Raji (cell line): ENCODE measurements around the gene BTN2A1.

ENCODE experiments used
- POLR2A ChIP-seq: IDR thresholded peaks from 2 replicates; pipeline ENCODE4 v1.6.1; 2011; ENCODE audit warnings: low read depth, low read length, control low read depth; ENCODE audit not compliant: insufficient read depth

BTN2A1 gene

DNA sequence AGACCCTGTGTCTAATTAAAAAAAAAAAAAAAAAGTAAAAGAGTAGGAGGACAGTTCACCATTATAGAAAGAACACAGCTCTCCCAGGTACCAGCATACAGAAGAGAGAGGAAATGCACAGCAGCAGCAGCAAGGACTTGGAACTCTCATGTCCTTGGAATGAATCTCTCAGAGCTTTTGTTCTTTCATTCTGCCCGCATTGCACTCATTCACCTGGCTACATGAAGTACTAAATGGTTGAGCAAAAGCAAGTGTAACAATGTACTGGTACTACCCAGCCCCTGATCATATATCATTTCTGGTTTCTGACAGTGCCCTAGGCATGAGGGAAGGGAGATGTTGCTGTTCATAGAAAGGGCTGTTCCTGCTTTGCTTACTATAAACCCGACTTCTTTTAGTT, 29.5 kb upstream of the BTN2A1 start:
- TF ChIP-seq POLR2A, result no peak

DNA sequence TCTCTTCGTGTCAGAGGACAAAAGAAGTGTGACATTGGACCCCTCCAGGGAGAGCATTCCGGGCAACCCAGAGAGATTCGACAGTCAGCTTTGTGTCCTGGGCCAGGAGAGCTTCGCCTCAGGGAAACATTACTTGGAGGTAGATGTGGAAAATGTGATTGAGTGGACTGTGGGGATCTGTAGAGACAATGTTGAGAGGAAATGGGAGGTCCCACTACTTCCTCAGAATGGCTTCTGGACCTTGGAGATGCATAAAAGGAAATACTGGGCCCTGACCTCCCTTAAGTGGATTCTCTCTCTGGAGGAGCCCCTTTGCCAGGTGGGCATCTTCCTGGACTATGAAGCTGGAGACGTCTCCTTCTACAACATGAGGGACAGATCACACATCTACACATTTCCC, 27.0 kb upstream of the BTN2A1 start:
- TF ChIP-seq POLR2A, result no peak

DNA sequence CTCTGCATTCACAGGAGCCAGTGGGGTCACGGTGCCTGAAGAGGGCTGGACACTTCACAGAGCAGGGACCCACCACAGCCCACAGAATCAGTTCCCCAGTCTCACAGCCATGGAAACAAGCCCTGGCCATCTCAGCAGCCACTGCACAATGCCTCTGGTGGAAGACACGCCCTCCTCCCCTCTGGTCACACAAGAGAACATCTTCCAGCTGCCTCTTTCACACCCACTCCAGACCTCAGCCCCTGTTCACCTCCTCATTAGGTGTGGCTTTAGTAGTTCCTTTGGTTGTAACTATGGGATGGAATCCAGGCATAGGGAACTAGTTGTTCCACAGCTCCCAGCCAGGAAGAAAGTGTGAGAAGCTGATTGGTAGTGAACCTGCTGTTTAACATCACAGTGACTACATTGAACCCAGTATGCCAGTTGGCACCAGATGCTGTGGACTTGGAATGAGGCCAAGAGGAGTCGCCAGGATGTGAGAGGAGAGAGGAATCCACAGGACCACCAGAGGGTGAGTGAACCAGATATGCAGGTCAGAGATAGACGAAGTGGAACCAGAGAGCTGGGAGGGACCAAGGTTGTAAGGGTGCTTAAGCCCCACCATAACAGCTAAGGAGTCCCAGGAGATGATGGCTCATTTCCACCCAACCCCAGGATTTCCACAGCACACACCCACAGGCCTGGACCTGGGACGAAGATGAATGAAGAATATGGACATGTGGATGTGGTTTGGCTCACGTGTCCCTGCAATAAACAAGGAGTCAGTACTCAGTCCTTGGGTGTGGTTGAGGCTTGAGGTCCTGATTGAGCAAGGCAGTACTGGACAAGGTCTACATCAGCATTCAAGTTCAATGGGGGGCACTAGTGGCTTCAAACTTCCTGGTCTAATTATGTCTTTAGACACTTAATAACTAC, 26.2 kb upstream of the BTN2A1 start:
- TF ChIP-seq POLR2A, result no peak

DNA sequence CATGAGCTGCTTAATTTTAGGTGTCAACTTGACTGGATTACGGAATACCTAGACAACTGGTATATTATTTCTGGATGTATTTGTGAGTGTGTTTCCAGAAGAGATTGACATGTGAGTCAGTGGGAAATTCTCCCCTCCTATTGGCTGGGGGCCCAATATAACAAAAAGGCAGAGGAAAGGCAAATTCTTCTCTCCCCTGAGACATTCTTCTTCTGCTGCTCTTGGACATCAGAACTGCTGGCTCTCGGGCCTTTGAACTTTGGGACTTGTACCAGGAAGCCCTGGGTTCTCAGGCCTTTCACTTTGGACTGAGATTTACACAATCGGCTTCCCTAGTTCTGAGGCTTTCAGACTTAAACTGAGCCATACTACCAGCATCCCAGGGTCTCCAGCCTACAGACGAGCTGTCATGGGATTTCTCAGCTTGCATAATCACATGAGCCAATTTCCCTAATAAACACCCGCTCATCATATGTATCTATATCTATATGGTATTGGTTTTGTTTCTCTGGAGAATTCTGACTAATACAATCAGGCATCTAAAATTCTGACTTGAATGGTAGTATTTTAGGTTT, 25.0 kb upstream of the BTN2A1 start:
- TF ChIP-seq POLR2A, result no peak

DNA sequence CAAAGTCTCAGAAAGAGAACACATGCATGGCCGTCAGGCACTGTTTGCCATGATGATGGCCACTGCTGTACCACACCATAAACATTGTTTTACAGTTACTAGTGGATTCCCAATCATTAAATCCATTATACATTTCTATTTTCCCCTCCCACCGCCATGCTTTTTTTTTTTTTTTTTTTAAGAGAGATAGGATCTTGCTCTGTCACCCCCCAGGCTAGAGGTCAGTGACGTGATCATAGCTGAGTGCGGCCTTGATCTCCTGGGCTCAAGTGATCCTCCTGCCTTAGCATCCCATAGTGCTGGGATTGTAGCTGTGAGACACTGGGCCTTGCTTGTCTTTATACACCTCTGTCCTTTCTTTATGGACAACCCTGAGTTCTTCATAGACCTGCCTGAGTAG, 21.7 kb upstream of the BTN2A1 start:
- no peak for TF ChIP-seq POLR2A

DNA sequence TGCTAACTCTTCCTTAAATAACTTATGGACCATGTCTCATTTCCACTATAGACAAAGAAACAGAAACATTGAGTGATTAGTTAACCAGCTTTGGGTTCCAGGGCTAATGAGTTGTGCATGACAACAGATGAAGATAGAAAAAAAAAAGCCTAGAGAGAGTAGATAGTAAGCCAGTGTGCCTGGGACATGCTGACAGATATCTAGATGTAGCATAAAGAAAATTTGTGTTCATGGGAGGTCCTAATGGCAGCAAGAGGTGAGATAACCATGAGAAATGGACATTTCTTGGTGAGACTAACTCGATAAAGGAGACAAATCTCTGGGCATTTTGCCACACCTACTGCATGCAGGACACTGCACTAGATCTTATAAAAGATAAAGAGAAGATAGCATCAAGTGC, 20.2 kb upstream of the BTN2A1 start:
- TF ChIP-seq POLR2A, result no peak

DNA sequence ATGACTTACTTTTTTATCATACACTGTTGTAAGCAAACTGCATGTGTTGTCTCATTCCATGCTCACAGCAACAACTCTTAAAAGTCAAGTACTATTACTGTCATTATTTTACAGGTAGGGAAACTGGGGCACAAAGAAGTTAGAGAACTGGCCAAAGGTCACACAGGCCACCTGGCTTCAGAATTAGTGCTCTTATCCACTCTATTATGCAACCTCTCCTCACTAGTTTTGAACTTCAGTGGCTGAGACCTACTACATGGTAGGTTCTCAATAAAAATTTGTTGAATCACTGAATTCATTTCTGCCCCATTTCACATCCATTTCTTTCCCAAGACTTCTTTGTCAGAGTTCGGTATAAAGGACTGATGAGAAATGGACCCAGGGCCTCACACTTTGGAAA, 19.8 kb upstream of the BTN2A1 start:
- no peak for TF ChIP-seq POLR2A

DNA sequence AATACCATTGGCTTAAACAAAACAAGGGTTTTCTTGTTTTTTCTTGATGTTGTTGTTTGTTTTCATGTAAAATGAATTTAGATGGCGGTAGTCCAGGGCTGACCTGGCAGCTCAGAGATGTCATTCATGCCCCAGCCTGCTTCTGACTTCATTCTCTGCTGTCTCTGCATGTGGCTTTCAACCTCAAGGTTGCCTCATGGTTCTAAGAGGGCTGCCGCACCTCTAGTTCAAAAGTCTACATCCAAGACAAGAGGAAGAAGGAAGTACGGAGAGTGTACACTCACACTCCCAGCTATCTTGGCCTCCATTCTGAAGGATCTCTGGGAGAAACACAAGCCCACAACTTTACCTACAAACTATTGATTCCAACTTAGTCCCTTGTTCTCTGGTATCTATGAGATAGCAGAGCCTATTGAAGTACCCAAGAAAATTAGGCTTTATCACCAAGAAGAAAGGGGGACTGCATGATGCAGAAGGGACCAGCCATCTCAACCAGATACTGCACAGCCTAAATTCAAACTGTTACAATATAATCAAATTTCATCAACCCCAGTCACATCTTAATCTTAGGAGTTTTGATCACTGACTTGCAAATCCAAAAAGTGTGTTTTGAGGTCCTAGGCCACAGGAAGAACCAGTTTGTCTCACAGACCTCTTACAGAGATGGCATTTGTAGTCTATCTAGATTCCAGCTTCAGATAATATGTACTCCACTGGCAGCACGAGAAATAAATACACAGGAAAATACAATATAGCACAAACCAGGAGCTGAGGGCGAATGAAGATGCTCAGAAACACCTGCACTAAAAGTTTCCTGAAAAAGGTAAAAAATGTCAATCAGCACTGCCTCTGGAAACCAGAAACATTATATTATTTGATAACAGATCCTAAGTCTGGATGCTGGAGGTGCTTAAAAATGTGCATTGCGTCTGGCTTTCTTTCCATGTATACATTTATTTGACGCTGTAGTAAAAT, 18.3 kb upstream of the BTN2A1 start:
- no peak for TF ChIP-seq POLR2A

DNA sequence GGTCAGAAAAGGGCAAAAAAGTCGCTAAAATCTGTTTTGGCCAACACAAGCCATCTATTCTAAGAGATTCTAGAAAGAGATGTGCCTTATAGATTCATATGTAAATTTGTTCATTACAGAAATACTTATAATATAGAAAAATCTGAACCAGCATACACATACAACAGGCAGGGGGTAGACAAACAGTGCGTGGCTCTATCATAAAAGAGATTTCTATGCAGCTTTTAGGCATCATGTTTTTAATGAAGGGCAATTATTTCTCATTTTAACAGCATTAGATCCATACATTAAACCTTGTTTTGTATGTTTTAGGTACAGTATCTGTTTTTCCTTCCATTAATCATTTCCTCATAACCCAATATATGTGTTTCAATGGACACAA, 16.8 kb upstream of the BTN2A1 start:
- no peak for TF ChIP-seq POLR2A

DNA sequence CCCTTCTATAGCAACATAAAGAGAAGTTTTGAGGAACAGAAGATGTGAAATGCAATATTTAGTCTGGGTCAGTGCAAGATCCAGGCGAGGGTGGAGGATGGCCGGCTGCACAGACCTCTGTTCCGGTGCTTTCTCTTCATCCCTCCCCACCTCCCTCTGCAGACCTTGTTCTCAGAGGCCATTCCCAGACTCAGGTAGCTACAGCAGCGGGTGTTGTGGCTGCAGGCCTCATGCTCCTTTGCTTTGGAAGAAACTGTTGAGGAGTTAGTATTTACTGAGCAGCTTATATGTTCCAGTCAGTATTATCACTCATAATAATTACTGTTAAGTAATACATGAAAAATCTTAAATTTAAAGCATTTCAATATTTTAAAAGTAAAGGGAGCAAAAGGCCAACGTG, 15.8 kb upstream of the BTN2A1 start:
- TF ChIP-seq POLR2A, result no peak

DNA sequence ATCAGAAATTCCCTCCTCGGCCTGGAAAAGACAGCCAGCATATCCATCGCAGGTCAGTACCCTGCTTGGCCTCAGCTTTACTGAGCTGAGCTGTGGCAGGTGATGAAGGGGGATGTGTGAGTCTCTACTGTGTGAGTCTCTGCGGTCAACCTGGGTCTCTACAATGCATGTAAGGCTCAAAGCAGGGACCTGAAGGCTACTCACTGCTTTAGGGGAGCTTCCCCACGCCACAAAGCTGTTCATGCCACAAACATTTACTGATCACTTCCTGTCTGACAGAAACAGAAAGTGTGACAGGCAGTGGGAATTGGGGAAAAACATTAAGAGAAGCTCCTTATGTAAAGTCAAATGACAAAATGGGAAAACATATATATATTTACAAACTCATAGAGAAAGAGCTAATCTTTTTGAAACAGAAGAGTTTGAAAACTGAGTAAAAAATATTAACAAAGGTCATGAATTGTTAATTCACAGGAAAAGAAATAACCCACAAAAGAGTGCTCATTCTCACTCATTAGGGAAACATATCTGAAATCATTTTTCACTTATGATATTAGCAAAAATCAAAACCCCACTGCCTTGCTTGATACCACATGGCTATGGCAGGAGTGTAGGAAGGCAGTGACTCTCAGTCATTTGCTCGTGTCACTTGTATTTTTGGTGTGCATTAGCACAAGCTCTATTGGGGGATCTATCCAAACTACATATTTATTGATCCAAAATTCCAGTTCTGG, 11.7 kb upstream of the BTN2A1 start:
- TF ChIP-seq POLR2A, result no peak

DNA sequence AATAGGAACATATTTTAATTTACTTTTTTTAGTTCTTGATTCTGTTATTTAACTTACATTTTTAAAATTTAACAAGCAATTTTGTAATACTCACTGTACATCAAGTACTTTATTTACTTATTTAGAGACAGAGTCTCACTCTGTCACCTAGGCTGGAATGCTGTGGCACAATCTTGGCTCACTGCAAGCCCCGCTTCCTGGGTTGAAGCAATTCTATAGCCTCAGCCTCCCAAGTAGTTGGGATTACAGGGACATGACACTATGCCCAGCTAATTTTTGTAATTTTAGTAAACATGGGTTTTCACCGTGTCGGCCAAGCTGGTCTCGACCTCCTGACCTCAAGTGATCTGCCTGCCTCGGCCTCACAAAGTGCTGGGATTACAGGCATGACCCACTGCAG, 10.5 kb upstream of the BTN2A1 start:
- TF ChIP-seq POLR2A, result no peak

DNA sequence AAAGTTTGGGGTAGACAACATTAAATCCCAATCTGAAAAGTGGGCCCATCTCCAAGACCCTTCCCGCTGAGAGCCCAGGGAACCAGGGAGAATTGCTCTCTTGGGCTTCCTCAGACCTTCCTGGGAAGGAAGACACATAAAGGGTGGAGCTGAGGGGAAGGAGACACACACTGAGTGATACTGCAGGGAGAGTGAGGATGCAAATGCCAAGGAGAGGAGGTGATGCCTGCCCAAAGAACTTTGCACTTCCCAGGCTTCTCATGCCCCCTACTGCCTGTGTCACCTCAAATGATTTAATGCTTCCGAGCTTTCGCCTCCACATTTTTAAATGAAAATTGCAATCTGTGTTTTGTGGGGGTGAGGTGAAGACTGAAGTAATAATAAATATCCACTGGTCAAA, 7.5 kb upstream of the BTN2A1 start:
- TF ChIP-seq POLR2A, result no peak

DNA sequence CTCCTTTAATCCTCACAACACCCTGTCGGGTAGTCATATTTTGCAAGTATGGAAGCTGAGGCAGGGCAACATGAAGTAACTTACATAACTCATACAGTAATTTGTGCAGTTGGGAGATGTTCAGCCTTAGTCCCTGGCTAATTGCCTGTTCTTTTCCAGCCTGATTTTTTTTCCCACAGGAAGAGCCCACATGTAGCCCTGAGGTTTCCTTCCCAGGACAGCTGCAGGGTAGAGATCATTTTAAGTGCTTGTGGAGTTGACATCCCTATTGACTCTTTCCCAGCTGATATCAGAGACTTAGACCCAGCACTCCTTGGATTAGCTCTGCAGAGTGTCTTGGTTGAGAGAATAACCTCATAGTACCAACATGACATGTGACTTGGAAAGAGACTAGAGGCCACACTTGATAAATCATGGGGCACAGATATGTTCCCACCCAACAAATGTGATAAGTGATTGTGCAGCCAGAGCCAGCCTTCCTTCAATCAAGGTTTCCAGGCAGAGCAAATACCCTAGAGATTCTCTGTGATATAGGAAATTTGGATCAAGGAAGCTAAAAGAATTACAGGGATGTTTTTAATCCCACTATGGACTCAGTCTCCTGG, 5.0 kb upstream of the BTN2A1 start:
- no peak for TF ChIP-seq POLR2A
